Left ventricle myocardium inferior (tissue), 1 donor: ENCODE results near the gene PLEKHH2. TPM values are rescaled to one million over a fixed set of nuclear protein-coding genes. Genes with fewer than 3 reads are reported as not detected.

ENCODE experiments used
- DNase-seq: peaks from one replicate; pipeline ENCODE4 v3.0.0-alpha.2; 2020
- H3K27ac ChIP-seq: fragments of 200-600 bp; replicated peaks from 2 replicates; pipeline ENCODE4 v1.8.0; 2021
- H3K27me3 ChIP-seq: fragments of 200-600 bp; 2 replicates; pipeline ENCODE4 v1.8.0; 2021; ENCODE audit warnings: low read depth
- H3K36me3 ChIP-seq: fragments of 200-600 bp; 2 replicates; pipeline ENCODE4 v1.8.0; 2021
- H3K4me1 ChIP-seq: fragments of 200-600 bp; 2 replicates; pipeline ENCODE4 v1.8.0; 2021
- H3K4me3 ChIP-seq: fragments of 200-600 bp; 2 replicates; pipeline ENCODE4 v1.8.0; 2021; ENCODE audit warnings: mild to moderate bottlenecking, moderate library complexity
- H3K9me3 ChIP-seq: fragments of 200-600 bp; replicated peaks from 2 replicates; pipeline ENCODE4 v1.8.0; 2021
- CTCF ChIP-seq: fragments of 200-600 bp; IDR thresholded peaks from 2 replicates; pipeline ENCODE4 v1.8.0; 2021; ENCODE audit warnings: antibody characterized with exemption, mild to moderate bottlenecking, borderline replicate concordance
- intact Hi-C: fragments of 100-400 bp; cut with micrococcal nuclease; formaldehyde crosslinking; loops from one replicate; pipeline ENCODE4 v1.11.0; 2022
- total RNA-seq: library from RNA; stranded (reverse); fragmentation: NEBNext Ultra II Directional; extraction: Animal tissue kit (Norgen Biotek cat#: 25700); gene quantifications from one replicate; pipeline ENCODE4 v1.2.1, GENCODE V29; 2021
- donor health status: DM: no; HTN: yes; CAD: no; lungs with severe emphysema.

PLEKHH2 gene
- total RNA-seq, 1 donor from 2014 or later = 1.3 TPM

GRCh38 chr2:43776324-43776723 is 139.3 kb downstream of the PLEKHH2 start:
- no peak for DNase-seq
- Histone ChIP-seq H3K27me3 (no peaks in the 10 kb centered on the region), H3K27ac (no peak overlapping the region), H3K9me3 (no peaks in the 10 kb centered on the region), H3K4me3 (no peak overlapping the region), H3K4me1 (peaks cover 11% of the 10 kb centered on the region), H3K36me3 (peaks cover 18% of the 10 kb centered on the region)
- intact Hi-C loops = no loop called here
- no peak for TF ChIP-seq CTCF

- no peak overlapping the region for H3K4me3 ChIP-seq
- peaks cover 18% of the 10 kb centered on the region for H3K36me3 ChIP-seq
- H3K27ac ChIP-seq = no peak overlapping the region
- H3K4me1 ChIP-seq = peaks cover 11% of the 10 kb centered on the region
- no peaks in the 10 kb centered on the region for H3K9me3 ChIP-seq
- intact Hi-C loops = no loop called here
- no peak for DNase-seq
- no peak for TF ChIP-seq CTCF
- H3K27me3 ChIP-seq = no peaks in the 10 kb centered on the region
These were observed 140.4 kb downstream of the PLEKHH2 start for GRCh38 chr2:43777306-43777926.

GRCh38 chr2:43778233-43778632 is 141.2 kb downstream of the PLEKHH2 start:
- intact Hi-C loops = no loop called here
- H3K27me3 ChIP-seq = no peaks in the 10 kb centered on the region
- H3K27ac ChIP-seq = no peak overlapping the region
- TF ChIP-seq CTCF = no peak
- peaks cover 18% of the 10 kb centered on the region for H3K36me3 ChIP-seq
- peaks cover 11% of the 10 kb centered on the region for H3K4me1 ChIP-seq
- H3K4me3 ChIP-seq = no peak overlapping the region
- no peak for DNase-seq
- H3K9me3 ChIP-seq = no peaks in the 10 kb centered on the region

- no peaks in the 10 kb centered on the region for H3K4me1 ChIP-seq
- TF ChIP-seq CTCF = no peak
- peaks cover 56% of the 10 kb centered on the region for H3K36me3 ChIP-seq
- no peaks in the 10 kb centered on the region for H3K27me3 ChIP-seq
- H3K9me3 ChIP-seq = no peaks in the 10 kb centered on the region
- no peak overlapping the region for H3K27ac ChIP-seq
- intact Hi-C loops = no loop called here
- DNase-seq = no peak
- no peak overlapping the region for H3K4me3 ChIP-seq
These were observed 150.8 kb downstream of the PLEKHH2 start for GRCh38 chr2:43787895-43788294.

GRCh38 chr2:43788646-43789045 is 151.6 kb downstream of the PLEKHH2 start:
- intact Hi-C loops = no loop called here
- Histone ChIP-seq H3K27me3 (no peaks in the 10 kb centered on the region), H3K27ac (no peak overlapping the region), H3K9me3 (no peaks in the 10 kb centered on the region), H3K4me1 (no peaks in the 10 kb centered on the region), H3K4me3 (no peak overlapping the region), H3K36me3 (peaks cover 62% of the 10 kb centered on the region)
- DNase-seq = no peak
- TF ChIP-seq CTCF = no peak
